NT2/D1 (cell line): ENCODE data around the gene VWDE.

Experiments used
- SUZ12 ChIP-seq: IDR thresholded peaks from 2 replicates; pipeline ENCODE4 v1.6.1; 2011; ENCODE audit not compliant: insufficient read length, insufficient read depth; ENCODE audit errors: extremely low read depth
- YY1 ChIP-seq: IDR thresholded peaks from 2 replicates; pipeline ENCODE4 v1.6.1; 2011; ENCODE audit not compliant: insufficient read length, insufficient read depth
- ZNF274 ChIP-seq: IDR thresholded peaks from 2 replicates; pipeline ENCODE4 v1.6.1; 2011; ENCODE audit warnings: mild to moderate bottlenecking, low read depth, low read length

DNA sequence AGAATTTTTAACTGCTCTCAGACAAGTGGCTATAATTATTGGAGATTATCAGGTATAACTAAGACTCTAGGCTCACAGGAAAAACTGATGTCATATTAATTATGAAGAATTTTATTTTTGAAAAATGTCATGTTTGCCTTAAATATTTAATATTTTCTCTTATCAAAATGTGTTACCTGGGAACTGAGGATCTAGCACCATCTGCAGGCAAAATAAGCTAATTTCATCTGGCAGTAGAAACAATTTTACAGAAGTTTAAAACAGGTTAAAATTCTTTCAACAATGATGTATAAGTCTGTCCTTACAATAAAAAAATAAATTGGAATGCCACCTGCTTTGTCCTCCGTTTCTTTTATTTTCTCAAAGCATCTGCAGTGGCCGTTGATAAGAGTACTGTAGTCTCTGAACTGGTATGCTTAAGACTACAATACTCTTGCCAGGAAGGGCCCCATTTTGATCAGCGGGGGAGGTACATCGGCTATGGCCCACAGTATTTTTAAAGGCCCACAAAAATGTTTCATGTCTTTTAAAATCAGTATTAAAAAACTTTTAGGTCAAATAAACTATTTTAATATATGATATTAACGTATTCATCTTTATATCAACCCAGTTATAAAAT lies 81.3 kb downstream of the VWDE start:
- TF ChIP-seq YY1 (no peak), ZNF274 (no peak), SUZ12 (no peak)
